ENCODE data around the gene SLC22A23.

DNA sequence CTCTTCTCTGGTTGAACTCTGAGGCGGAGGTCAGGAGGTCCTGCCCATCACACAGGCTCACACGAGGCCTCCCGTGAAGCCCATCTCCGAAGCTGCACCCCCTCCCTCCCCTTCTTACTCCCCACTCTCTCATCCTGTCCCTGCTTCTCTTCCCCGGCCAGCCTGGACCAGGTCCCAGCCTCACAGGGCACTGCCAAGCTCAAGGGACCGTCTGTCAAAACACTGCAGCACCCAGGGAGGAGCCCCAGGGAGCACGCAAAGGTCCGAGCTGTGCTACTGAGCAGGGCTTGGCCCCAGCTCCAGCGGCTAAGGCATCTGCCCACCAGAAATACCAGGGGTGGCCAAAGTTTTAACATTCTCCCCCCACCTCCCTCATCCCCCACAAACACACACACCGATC, 128.1 kb downstream of the SLC22A23 start:
- TF ChIP-seq, protein P1, sequence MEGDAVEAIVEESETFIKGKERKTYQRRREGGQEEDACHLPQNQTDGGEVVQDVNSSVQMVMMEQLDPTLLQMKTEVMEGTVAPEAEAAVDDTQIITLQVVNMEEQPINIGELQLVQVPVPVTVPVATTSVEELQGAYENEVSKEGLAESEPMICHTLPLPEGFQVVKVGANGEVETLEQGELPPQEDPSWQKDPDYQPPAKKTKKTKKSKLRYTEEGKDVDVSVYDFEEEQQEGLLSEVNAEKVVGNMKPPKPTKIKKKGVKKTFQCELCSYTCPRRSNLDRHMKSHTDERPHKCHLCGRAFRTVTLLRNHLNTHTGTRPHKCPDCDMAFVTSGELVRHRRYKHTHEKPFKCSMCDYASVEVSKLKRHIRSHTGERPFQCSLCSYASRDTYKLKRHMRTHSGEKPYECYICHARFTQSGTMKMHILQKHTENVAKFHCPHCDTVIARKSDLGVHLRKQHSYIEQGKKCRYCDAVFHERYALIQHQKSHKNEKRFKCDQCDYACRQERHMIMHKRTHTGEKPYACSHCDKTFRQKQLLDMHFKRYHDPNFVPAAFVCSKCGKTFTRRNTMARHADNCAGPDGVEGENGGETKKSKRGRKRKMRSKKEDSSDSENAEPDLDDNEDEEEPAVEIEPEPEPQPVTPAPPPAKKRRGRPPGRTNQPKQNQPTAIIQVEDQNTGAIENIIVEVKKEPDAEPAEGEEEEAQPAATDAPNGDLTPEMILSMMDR (IDR thresholded peaks at IDR 0.05): no peak
- TF ChIP-seq POLR2A (IDR thresholded peaks at IDR 0.05) (no peak), POLR2AphosphoS5 (IDR thresholded peaks at IDR 0.05) (no peak)
